Uterus (tissue), 4 donors: ENCODE results near the gene RASSF1. TPM values are rescaled to one million over a fixed set of nuclear protein-coding genes. Genes with fewer than 3 reads are reported as not detected.
A peak's percentile ranks its signal among the peaks of the same experiment; 100 is the strongest.

Experiments used
- DNase-seq, 2 donors: peaks; one replicate each; pipeline ENCODE4 v3.0.0-alpha.2; 2019 to 2020
- H3K27ac ChIP-seq, 2 donors: fragments of 200-600 bp; sonication (generic); 1 replicate in 1 of 2; 2 replicates in 1 of 2; pipeline ENCODE4 v1.5.1; 2016 to 2018
- H3K27me3 ChIP-seq, 2 donors: fragments of 200-600 bp; sonication (generic); one replicate each; pipeline ENCODE4 v1.5.1; 2018 to 2019; ENCODE audit warnings: control low read depth in 1 of 2
- H3K36me3 ChIP-seq, 2 donors: fragments of 200-600 bp; sonication (generic); one replicate each; pipeline ENCODE4 v1.5.1; 2019; ENCODE audit warnings: control low read depth in 1 of 2
- H3K4me1 ChIP-seq, 2 donors: fragments of 200-600 bp; sonication (generic); one replicate each; pipeline ENCODE4 v1.5.1; 2018 to 2019; ENCODE audit warnings: control low read depth in 1 of 2
- H3K4me3 ChIP-seq, 2 donors: fragments of 200-600 bp; sonication (generic); 1 replicate in 1 of 2; 2 replicates in 1 of 2; pipeline ENCODE4 v1.5.1; 2018 to 2019; ENCODE audit warnings: mild to moderate bottlenecking in 1 of 2
- H3K9me3 ChIP-seq, 2 donors: fragments of 200-600 bp; sonication (generic); one replicate each; pipeline ENCODE4 v1.5.1; 2019; ENCODE audit warnings: control low read depth in 1 of 2
- POLR2A ChIP-seq, 2 donors: fragments of 450-650 bp; IDR thresholded peaks; one replicate each; pipeline ENCODE4 v1.6.1; 2016; ENCODE audit warnings: antibody characterized with exemption in 2 of 2, mild to moderate bottlenecking in 1 of 2, moderate library complexity in 1 of 2
- intact Hi-C: fragments of 100-400 bp; cut with DNase I; formaldehyde crosslinking; loops from one replicate; pipeline ENCODE4 v1.15.1; 2023; ENCODE audit warnings: low total_unique reads
- total RNA-seq, 4 donors: library from RNA; depleted of rRNA in 3 of 4; stranded (reverse); fragments of >200 nt in 3 of 4; gene quantifications; one replicate each; pipeline versions ENCODE4 v1.1.0 to v1.2.4, GENCODE V29; 2014 to 2023
- TF ChIP-seq, protein P1 (sequence below), 4 experiments: fragments of 200-600 bp in 2 of 4; fragments of 450-650 bp in 2 of 4; sonication (generic) in 2 of 4; IDR thresholded peaks; one replicate each; pipeline ENCODE4 v1.5.1; 2016 to 2019; ENCODE audit warnings: antibody characterized with exemption in 4 of 4, mild to moderate bottlenecking in 2 of 4, moderate library complexity in 1 of 4
- donor health status: DM: yes; HTN: yes; CAD: no.

Gene RASSF1
- total RNA-seq, 4 donors from 2014 or later: 42.1 to 114 (median 44.6) TPM

DNA sequence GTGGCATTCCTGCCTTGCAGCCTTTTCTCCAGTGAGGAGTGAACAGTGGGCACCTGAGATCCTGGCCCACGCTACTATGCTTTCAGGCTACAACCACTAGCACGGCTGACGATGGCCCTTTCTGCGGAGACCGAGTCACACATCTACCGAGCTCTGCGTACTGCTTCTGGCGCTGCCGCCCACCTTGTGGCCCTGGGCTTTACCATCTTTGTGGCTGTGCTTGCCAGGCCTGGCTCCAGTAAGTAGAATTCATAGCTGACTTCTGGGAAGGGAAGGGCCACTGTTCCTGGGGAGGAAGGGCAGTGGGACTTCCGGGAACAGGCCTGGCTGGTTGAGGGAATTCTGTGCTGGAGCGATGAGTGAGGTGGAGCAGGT is 10.7 kb upstream of the RASSF1 start:
- Histone ChIP-seq H3K27ac (peak overlapping the region; percentile 91 to 92), H3K36me3 (no peaks in the 10 kb centered on the region), H3K4me1 (peaks cover 0 to 20% of the 10 kb centered on the region in 2 donors), H3K9me3 (no peaks in the 10 kb centered on the region), H3K27me3 (no peaks in the 10 kb centered on the region), H3K4me3 (peak overlapping the region; percentile 68 to 88)
- intact Hi-C loops: no loop called here
- TF ChIP-seq POLR2A (IDR thresholded peaks at IDR 0.05): no peak
- TF ChIP-seq, protein P1, sequence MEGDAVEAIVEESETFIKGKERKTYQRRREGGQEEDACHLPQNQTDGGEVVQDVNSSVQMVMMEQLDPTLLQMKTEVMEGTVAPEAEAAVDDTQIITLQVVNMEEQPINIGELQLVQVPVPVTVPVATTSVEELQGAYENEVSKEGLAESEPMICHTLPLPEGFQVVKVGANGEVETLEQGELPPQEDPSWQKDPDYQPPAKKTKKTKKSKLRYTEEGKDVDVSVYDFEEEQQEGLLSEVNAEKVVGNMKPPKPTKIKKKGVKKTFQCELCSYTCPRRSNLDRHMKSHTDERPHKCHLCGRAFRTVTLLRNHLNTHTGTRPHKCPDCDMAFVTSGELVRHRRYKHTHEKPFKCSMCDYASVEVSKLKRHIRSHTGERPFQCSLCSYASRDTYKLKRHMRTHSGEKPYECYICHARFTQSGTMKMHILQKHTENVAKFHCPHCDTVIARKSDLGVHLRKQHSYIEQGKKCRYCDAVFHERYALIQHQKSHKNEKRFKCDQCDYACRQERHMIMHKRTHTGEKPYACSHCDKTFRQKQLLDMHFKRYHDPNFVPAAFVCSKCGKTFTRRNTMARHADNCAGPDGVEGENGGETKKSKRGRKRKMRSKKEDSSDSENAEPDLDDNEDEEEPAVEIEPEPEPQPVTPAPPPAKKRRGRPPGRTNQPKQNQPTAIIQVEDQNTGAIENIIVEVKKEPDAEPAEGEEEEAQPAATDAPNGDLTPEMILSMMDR (IDR thresholded peaks at IDR 0.05): no peak
- no peak for DNase-seq

DNA sequence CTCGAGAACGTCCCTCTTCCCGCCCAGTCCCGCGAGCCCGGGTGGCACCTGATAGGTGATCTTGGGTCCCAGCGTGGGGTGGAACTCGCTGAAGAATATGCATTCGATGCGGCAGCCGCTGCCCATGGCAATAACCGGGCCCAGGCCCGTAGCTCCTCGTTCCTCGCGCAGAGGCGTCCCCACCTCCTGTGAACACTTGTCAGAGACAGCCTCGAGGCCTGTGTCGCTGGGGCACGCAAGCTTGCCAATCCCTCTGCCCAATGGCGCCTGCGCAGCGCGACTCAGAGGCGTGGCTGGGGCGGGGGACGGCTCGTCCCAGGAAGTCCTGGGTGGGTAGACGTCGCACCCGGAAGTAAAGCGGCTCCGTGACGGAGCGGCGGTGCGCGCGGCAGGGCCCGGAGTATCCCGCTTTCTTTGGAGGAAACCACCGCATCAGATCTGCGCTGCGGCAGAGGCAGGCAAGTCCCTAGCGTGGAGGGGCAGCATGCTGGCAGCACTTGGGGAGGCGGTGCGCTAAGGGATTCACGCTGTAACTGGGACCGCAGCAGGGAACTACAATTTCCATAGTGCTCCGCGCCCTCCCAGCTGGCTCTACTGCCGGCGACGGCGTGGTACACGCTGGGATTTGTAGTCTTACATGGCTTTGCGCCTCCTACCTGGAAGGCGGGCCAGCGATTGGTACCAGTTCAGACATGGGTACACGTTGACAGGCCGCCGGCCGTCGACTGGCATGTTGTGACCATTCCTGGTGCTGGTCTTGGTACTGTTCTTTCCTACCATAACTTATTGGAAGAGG is 10.1 kb upstream of the RASSF1 start, which contains the start of the genes CYB561D2 and NPRL2:
Gene CYB561D2, plus strand, starts transcription at position 336 of the 796 bp plus-strand sequence. CDS start 572 bp downstream, outside the sequence.
Gene NPRL2, minus strand, starts transcription at position 249 of the 796 bp plus-strand sequence. Its CDS starts 123 bp downstream, at position 126.
- H3K9me3 ChIP-seq: no peaks in the 10 kb centered on the region
- no peaks in the 10 kb centered on the region for H3K36me3 ChIP-seq
- peak; percentile 92 to 96 for DNase-seq
- TF ChIP-seq, protein P1 (IDR thresholded peaks at IDR 0.05): peak in 1 of 4 experiments; percentile 18
- peak; percentile 71 to 72 for TF ChIP-seq POLR2A (IDR thresholded peaks at IDR 0.05)
- peak within 1 kb of the TSS; percentile 68 to 88 for H3K4me3 ChIP-seq
- H3K4me1 ChIP-seq: peaks cover 0 to 20% of the 10 kb centered on the region in 2 donors
- intact Hi-C loops: no loop called here
- peak within 1 kb of the TSS; percentile 91 to 92 for H3K27ac ChIP-seq
- no peaks in the 10 kb centered on the region for H3K27me3 ChIP-seq

DNA sequence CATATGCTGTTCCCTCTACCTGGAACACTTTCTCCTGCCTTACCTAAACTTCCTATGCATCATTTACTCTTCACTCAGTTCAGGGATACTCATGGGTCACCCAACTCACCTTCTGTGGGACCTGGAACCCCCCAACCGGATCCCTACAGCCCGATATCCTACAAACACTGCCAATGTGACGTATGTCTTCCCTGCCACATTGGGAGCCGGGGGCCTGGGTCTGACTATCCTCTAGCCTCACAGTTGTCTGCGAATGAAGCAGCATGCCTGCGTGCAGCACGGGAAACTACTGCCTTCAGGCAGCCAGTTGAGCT is 9.5 kb upstream of the RASSF1 start:
- Histone ChIP-seq H3K27ac (peak overlapping the region; percentile 91 to 92), H3K36me3 (no peaks in the 10 kb centered on the region), H3K4me1 (peaks cover 0 to 25% of the 10 kb centered on the region in 2 donors), H3K27me3 (no peaks in the 10 kb centered on the region), H3K9me3 (no peaks in the 10 kb centered on the region), H3K4me3 (peak overlapping the region; percentile 68 to 88)
- no peak for DNase-seq
- intact Hi-C loops: no loop called here
- TF ChIP-seq, protein P1 (IDR thresholded peaks at IDR 0.05): no peak

DNA sequence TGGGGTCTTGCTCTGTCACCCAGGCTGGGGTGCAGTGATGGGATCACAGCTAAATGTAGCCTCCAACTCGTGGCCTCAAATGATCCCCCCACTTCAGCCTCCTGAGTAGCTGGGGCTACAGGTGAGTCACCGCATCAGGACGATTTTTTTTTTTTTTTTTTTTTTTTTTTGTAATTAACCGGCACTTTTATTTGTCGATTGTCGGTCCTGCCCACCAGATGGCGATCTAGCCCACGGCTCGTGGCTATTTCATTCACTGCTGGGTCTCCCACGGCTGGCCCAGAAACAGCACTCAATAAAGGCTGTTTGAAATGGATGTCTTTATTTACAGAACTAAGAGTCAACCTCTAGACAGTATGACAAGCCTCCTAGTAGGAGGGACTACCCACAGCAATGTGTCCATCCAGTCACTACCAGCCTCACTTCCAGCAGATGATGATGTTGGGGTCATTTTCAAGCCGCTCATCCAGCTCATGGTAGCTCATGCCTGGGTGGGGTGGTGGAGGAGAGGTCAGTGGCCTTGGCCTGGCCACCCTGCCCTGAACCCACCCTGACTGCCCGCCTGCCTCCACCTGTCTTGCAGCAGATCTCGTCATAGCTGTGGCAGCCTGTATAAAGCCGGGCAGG is 6.7 kb upstream of the RASSF1 start:
- H3K36me3 ChIP-seq: no peaks in the 10 kb centered on the region
- DNase-seq: peak; percentile 72 to 78
- H3K4me1 ChIP-seq: peaks cover 0 to 27% of the 10 kb centered on the region in 2 donors
- no peak overlapping the region for H3K4me3 ChIP-seq
- H3K27me3 ChIP-seq: no peaks in the 10 kb centered on the region
- no peak overlapping the region for H3K27ac ChIP-seq
- intact Hi-C loops: loop anchor here (2.0 kb wide), 1 partner anchor 196 kb away; no protein-coding TSS in a partner anchor
- H3K9me3 ChIP-seq: no peaks in the 10 kb centered on the region
- TF ChIP-seq POLR2A (IDR thresholded peaks at IDR 0.05): no peak
- TF ChIP-seq, protein P1 (IDR thresholded peaks at IDR 0.05): peak; percentile 41 to 52 (median 46)
